Parathyroid adenoma (tissue), 2 donors: ENCODE data around the gene GPR158.

Experiments
- H2AFZ ChIP-seq: fragments of 300-600 bp; sonication (generic); one replicate; pipeline ENCODE4 v1.7.0; 2017; ENCODE audit warnings: antibody characterized with exemption, mild to moderate bottlenecking
- H3K27ac ChIP-seq: fragments of 300-600 bp; sonication (generic); one replicate; pipeline ENCODE4 v1.7.0; 2017
- H3K27me3 ChIP-seq: fragments of 300-600 bp; sonication (generic); one replicate; pipeline ENCODE4 v1.7.0; 2017; ENCODE audit warnings: low read length; ENCODE audit not compliant: control insufficient read depth, insufficient read depth
- H3K36me3 ChIP-seq: fragments of 300-600 bp; sonication (generic); one replicate; pipeline ENCODE4 v1.7.0; 2017; ENCODE audit warnings: low read length; ENCODE audit not compliant: control insufficient read depth, insufficient read depth
- H3K4me1 ChIP-seq: fragments of 300-600 bp; sonication (generic); one replicate; pipeline ENCODE4 v1.7.0; 2017; ENCODE audit warnings: control low read depth
- H3K4me2 ChIP-seq: fragments of 300-600 bp; sonication (generic); one replicate; pipeline ENCODE4 v1.7.0; 2017; ENCODE audit warnings: low read length
- H3K4me3 ChIP-seq: fragments of 300-600 bp; sonication (generic); one replicate; pipeline ENCODE4 v1.7.0; 2017; ENCODE audit warnings: low read depth, low read length
- H3K79me2 ChIP-seq: fragments of 300-600 bp; sonication (generic); one replicate; pipeline ENCODE4 v1.7.0; 2017; ENCODE audit warnings: control low read depth
- H3K9ac ChIP-seq: fragments of 300-600 bp; sonication (generic); one replicate; pipeline ENCODE4 v1.7.0; 2017; ENCODE audit warnings: mild to moderate bottlenecking
- H3K9me3 ChIP-seq: fragments of 300-600 bp; sonication (generic); one replicate; pipeline ENCODE4 v1.7.0; 2017; ENCODE audit warnings: low read length; ENCODE audit not compliant: control insufficient read depth
- CTCF ChIP-seq: fragments of 300-600 bp; sonication (generic); IDR thresholded peaks from one replicate; pipeline ENCODE4 v1.7.0; 2017; ENCODE audit warnings: antibody characterized with exemption, mild to moderate bottlenecking
- donor health status: primary hyperparathyroidism.

The GPR158 gene

DNA sequence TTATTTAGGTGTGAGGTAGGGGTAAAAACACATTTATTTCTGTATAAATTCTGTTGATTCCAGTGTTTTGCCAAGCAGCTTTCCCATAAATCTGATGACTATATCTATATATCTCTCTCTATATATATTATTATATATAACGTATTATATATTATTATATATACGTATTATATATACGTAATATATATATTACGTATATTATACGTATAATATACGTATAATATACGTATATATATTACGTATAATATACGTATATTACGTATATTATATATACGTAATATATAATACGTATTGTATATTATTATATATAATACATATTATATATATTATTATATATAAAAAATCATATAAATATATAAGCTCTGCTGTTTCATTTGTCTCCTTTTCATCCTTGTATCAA, 163.5 kb downstream of the GPR158 start:
- H3K79me2 ChIP-seq = no peaks in the 10 kb centered on the region
- no peak overlapping the region for H3K4me3 ChIP-seq

GRCh38 chr10:25339966-25340365, 165.2 kb downstream of the GPR158 start:
- Histone ChIP-seq H3K4me1 (no peaks in the 10 kb centered on the region), H3K4me3 (no peak overlapping the region), H3K27me3 (no peaks in the 10 kb centered on the region), H3K36me3 (no peaks in the 10 kb centered on the region), H3K4me2 (no peak overlapping the region), H3K27ac (no peak overlapping the region), H2AFZ (no peak overlapping the region), H3K79me2 (no peaks in the 10 kb centered on the region), H3K9me3 (no peaks in the 10 kb centered on the region), H3K9ac (no peak overlapping the region)
- no peak for TF ChIP-seq CTCF

More for the DNA sequence above, 163.5 kb downstream of the GPR158 start:
- Histone ChIP-seq H3K27me3 (no peaks in the 10 kb centered on the region), H3K9me3 (no peaks in the 10 kb centered on the region), H3K36me3 (no peaks in the 10 kb centered on the region), H3K27ac (no peak overlapping the region), H3K4me1 (no peaks in the 10 kb centered on the region), H3K4me2 (no peak overlapping the region), H3K9ac (no peak overlapping the region), H2AFZ (no peak overlapping the region)
- no peak for TF ChIP-seq CTCF

DNA sequence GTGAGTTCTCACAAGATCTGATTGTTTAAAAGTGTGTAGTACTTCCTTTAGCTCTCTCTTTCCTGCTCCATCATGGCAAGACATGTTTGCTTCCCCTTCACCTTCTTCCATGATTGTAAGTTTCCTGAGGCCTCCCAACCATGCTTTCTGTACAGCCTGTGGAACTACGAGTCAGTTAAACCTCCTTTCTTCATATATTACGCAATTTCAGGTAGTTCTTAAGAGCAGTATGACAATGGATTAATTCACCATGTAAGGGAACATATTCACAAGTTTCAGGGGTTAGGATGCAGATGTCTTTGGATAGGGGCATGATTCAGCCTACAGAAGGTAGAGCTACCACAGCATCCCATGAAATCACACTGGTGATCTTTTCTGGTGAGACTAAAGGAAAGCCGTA, 174.7 kb downstream of the GPR158 start:
- Histone ChIP-seq H3K27me3 (no peaks in the 10 kb centered on the region), H3K4me1 (no peaks in the 10 kb centered on the region), H3K9me3 (no peaks in the 10 kb centered on the region), H3K4me3 (no peak overlapping the region), H3K36me3 (no peaks in the 10 kb centered on the region), H2AFZ (no peak overlapping the region), H3K9ac (no peak overlapping the region), H3K4me2 (no peak overlapping the region), H3K27ac (no peak overlapping the region), H3K79me2 (no peaks in the 10 kb centered on the region)
- TF ChIP-seq CTCF = no peak

DNA sequence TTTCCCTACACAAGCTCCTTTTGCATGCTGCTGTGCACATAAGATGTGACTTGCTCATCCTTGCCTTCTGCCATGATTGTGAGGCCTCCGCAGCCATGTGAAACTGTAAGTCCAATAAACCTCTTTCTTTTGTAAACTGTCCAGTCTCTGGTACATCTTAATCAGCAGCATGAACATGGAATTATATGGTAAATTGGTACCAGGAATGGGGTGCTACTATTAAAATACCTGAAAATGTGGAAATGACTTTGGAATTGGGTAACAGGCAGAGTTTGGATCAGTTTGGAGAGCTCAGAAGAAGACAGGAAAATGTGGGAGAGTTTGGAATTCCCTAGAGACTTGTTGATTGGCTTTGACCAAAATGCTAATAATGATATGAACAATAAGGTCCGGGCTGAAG, 181.8 kb downstream of the GPR158 start:
- no peak for TF ChIP-seq CTCF
- H3K79me2 ChIP-seq = no peaks in the 10 kb centered on the region

DNA sequence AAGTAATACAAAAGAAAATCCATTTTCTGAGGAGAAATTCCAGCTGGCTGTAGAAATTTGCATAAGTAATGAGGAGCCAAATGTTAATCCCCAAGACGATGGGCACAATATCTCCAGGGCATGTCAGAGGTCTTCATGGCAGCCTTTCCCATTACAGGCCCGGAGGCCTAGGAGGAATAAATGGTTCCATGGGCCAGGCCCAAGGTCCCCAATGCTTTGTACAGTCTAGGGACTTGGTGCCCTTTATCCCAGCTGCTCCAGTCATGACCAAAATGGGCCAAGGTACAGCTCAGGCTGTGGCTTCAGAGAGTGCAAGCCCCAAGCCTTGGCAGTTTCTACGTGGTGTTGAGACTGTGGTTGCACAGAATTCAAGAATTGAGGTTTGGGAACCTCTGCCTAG, 182.5 kb downstream of the GPR158 start:
- Histone ChIP-seq H3K9me3 (no peaks in the 10 kb centered on the region), H3K36me3 (no peaks in the 10 kb centered on the region), H3K4me3 (no peak overlapping the region), H3K27me3 (no peaks in the 10 kb centered on the region), H3K4me2 (no peak overlapping the region), H2AFZ (no peak overlapping the region), H3K79me2 (no peaks in the 10 kb centered on the region), H3K4me1 (no peaks in the 10 kb centered on the region), H3K9ac (no peak overlapping the region), H3K27ac (no peak overlapping the region)
- TF ChIP-seq CTCF = no peak

More for the DNA sequence above, 181.8 kb downstream of the GPR158 start:
- Histone ChIP-seq H3K9ac (no peak overlapping the region), H3K36me3 (no peaks in the 10 kb centered on the region), H3K4me1 (no peaks in the 10 kb centered on the region), H2AFZ (no peak overlapping the region), H3K4me2 (no peak overlapping the region), H3K27me3 (no peaks in the 10 kb centered on the region), H3K27ac (no peak overlapping the region), H3K4me3 (no peak overlapping the region), H3K9me3 (no peaks in the 10 kb centered on the region)
